DOHH2 (cell line): ENCODE measurements around the gene LY6G5B.

ENCODE experiments used
- H3F3A ChIP-seq: fragments of 200-600 bp; sonication (generic), shearing (Covaris generic); 2 replicates; pipeline ENCODE4 v1.6.0; 2016; ENCODE audit warnings: antibody characterized with exemption, mild to moderate bottlenecking; ENCODE audit not compliant: control insufficient read depth, insufficient read depth
- H3K27ac ChIP-seq: fragments of 200-600 bp; sonication (generic); 2 replicates; pipeline ENCODE4 v1.5.1; 2014; ENCODE audit warnings: low read depth, mild to moderate bottlenecking, low read length, moderate library complexity
- H3K27me3 ChIP-seq: fragments of 200-600 bp; sonication (generic); 2 replicates; pipeline ENCODE4 v1.6.1; 2014; ENCODE audit warnings: mild to moderate bottlenecking, low read length, mixed read lengths; ENCODE audit not compliant: control insufficient read depth
- H3K36me3 ChIP-seq: fragments of 200-600 bp; sonication (generic); 2 replicates; pipeline ENCODE4 v1.6.1; 2014; ENCODE audit warnings: mild to moderate bottlenecking, low read length, moderate library complexity, mixed read lengths; ENCODE audit not compliant: control insufficient read depth
- H3K4me1 ChIP-seq: fragments of 200-600 bp; sonication (generic); 2 replicates; pipeline ENCODE4 v1.6.1; 2014; ENCODE audit warnings: mild to moderate bottlenecking, low read length, mixed read lengths; ENCODE audit not compliant: control insufficient read depth
- H3K4me2 ChIP-seq: fragments of 200-600 bp; sonication (generic); 2 replicates; pipeline ENCODE4 v1.6.0; 2014; ENCODE audit warnings: mild to moderate bottlenecking, low read length, moderate library complexity
- H3K4me3 ChIP-seq: fragments of 200-600 bp; sonication (generic); 2 replicates; pipeline ENCODE4 v1.5.1; 2014; ENCODE audit warnings: mild to moderate bottlenecking, low read length, mixed read lengths
- H3K79me2 ChIP-seq: fragments of 200-600 bp; sonication (generic); 2 replicates; pipeline ENCODE4 v1.6.1; 2014; ENCODE audit warnings: mild to moderate bottlenecking, low read length, mixed read lengths; ENCODE audit not compliant: control insufficient read depth
- H3K9me2 ChIP-seq: fragments of 200-600 bp; sonication (generic); replicated peaks from 2 replicates; pipeline ENCODE4 v1.6.1; 2014; ENCODE audit warnings: mild to moderate bottlenecking, low read length, mixed read lengths; ENCODE audit not compliant: control insufficient read depth
- H3K9me3 ChIP-seq: fragments of 200-600 bp; sonication (generic); 2 replicates; pipeline ENCODE4 v1.6.1; 2014; ENCODE audit warnings: antibody characterized with exemption, low read length, mixed read lengths; ENCODE audit not compliant: control insufficient read depth, insufficient read depth
- H4K20me1 ChIP-seq: fragments of 200-600 bp; sonication (generic); 2 replicates; pipeline ENCODE4 v1.6.0; 2014; ENCODE audit warnings: low read depth, mild to moderate bottlenecking, antibody characterized with exemption, low read length, moderate library complexity; ENCODE audit not compliant: control insufficient read depth, insufficient read depth
- CTCF ChIP-seq: fragments of 200-600 bp; sonication (generic); IDR thresholded peaks from one replicate; pipeline ENCODE4 v1.5.1; 2014; ENCODE audit warnings: antibody characterized with exemption, mild to moderate bottlenecking, low read depth, low read length; ENCODE audit not compliant: poor library complexity, severe bottlenecking
- EZH2phosphoT487 ChIP-seq: fragments of 200-600 bp; sonication (generic); IDR thresholded peaks from 2 replicates; pipeline ENCODE4 v1.6.1; 2017; ENCODE audit warnings: borderline replicate concordance, mild to moderate bottlenecking, antibody characterized with exemption, low read length, moderate library complexity, mixed read lengths

The LY6G5B gene

GRCh38 chr6:31633447-31633846, 36.3 kb upstream of the LY6G5B start:
- Histone ChIP-seq H3K9me3 (no peaks in the 10 kb centered on the region), H3F3A (peaks cover 42% of the 10 kb centered on the region), H3K79me2 (peaks cover 26% of the 10 kb centered on the region), H3K9me2 (no peaks in the 10 kb centered on the region), H3K27ac (no peak overlapping the region), H3K36me3 (peaks cover 97% of the 10 kb centered on the region), H3K4me1 (no peaks in the 10 kb centered on the region), H3K4me3 (no peak overlapping the region), H3K27me3 (no peaks in the 10 kb centered on the region), H4K20me1 (peaks cover 4% of the 10 kb centered on the region; the same call in 1 of the 2 replicates), H3K4me2 (no peak overlapping the region)
- TF ChIP-seq CTCF = no peak
- TF ChIP-seq EZH2phosphoT487 = no peak

GRCh38 chr6:31634131-31634530, 35.6 kb upstream of the LY6G5B start:
- H3F3A ChIP-seq = peaks cover 48% of the 10 kb centered on the region
- no peaks in the 10 kb centered on the region for H3K27me3 ChIP-seq
- H3K79me2 ChIP-seq = peaks cover 20% of the 10 kb centered on the region
- H3K36me3 ChIP-seq = peaks cover 97% of the 10 kb centered on the region
- no peak overlapping the region for H3K27ac ChIP-seq
- no peaks in the 10 kb centered on the region for H3K4me1 ChIP-seq
- H4K20me1 ChIP-seq = peaks cover 4% of the 10 kb centered on the region; the same call in 1 of the 2 replicates
- H3K4me3 ChIP-seq = no peak overlapping the region
- H3K9me2 ChIP-seq = no peaks in the 10 kb centered on the region
- H3K9me3 ChIP-seq = no peaks in the 10 kb centered on the region
- no peak for TF ChIP-seq CTCF
- TF ChIP-seq EZH2phosphoT487 = no peak
- H3K4me2 ChIP-seq = no peak overlapping the region

- Histone ChIP-seq H3K79me2 (peaks cover 19% of the 10 kb centered on the region), H3K27me3 (no peaks in the 10 kb centered on the region), H3K9me2 (no peaks in the 10 kb centered on the region), H3K36me3 (peaks cover 97% of the 10 kb centered on the region), H3F3A (peaks cover 56% of the 10 kb centered on the region), H3K4me1 (no peaks in the 10 kb centered on the region), H3K4me2 (no peak overlapping the region), H3K9me3 (no peaks in the 10 kb centered on the region), H3K4me3 (no peak overlapping the region), H3K27ac (no peak overlapping the region), H4K20me1 (peaks cover 4% of the 10 kb centered on the region; the same call in 1 of the 2 replicates)
- TF ChIP-seq CTCF = no peak
- TF ChIP-seq EZH2phosphoT487 = no peak
Observed at GRCh38 chr6:31634969-31635575, 34.7 kb upstream of the LY6G5B start.
